Superior temporal gyrus (tissue), 1 donor: Measurements from ENCODE around the gene FIGLA.
"Not testable (repeated sequence)": the region's sequence is repeated elsewhere in the genome, so short reads cannot be mapped to it uniquely, and the experiment has no call there.

Experiments used
- DNase-seq: peaks from one replicate; pipeline ENCODE4 v3.0.0-alpha.2; 2016; ENCODE audit errors: extremely low spot score

FIGLA gene

GRCh38 chr2:70808983-70809958 lies 18.8 kb upstream of the FIGLA start:
- DNase-seq: no peak

- no peak for DNase-seq
Measured at GRCh38 chr2:70807828-70808118, 17.3 kb upstream of the FIGLA start.

- DNase-seq: no peak
Measured at GRCh38 chr2:70807102-70807827, 16.8 kb upstream of the FIGLA start.

- no peak for DNase-seq
Measured at GRCh38 chr2:70806620-70807019, 16.2 kb upstream of the FIGLA start.

- DNase-seq: no peak
Measured at GRCh38 chr2:70806013-70806412, 15.6 kb upstream of the FIGLA start.

GRCh38 chr2:70801607-70802263 lies 11.3 kb upstream of the FIGLA start:
- no peak for DNase-seq

GRCh38 chr2:70799706-70800105 lies 9.3 kb upstream of the FIGLA start:
- no peak for DNase-seq

- not testable (repeated sequence) for DNase-seq
Measured at GRCh38 chr2:70797996-70798395, 7.6 kb upstream of the FIGLA start.

- DNase-seq: no peak
Measured at GRCh38 chr2:70797506-70797905, 7.1 kb upstream of the FIGLA start.

GRCh38 chr2:70796262-70796661 lies 5.8 kb upstream of the FIGLA start:
- no peak for DNase-seq

GRCh38 chr2:70795164-70795995 lies 4.9 kb upstream of the FIGLA start:
- no peak for DNase-seq

GRCh38 chr2:70793450-70793849 lies 3.0 kb upstream of the FIGLA start:
- DNase-seq: no peak

- DNase-seq: peak; percentile 85
Measured at GRCh38 chr2:70789304-70790135, 923 bp downstream of the FIGLA start.

- peak; percentile 82 for DNase-seq
Measured at GRCh38 chr2:70785137-70785911, 5.1 kb downstream of the FIGLA start.

- no peak for DNase-seq
Measured at GRCh38 chr2:70784320-70784719, 6.1 kb downstream of the FIGLA start.

GRCh38 chr2:70779911-70780545 lies 10.4 kb downstream of the FIGLA start:
- DNase-seq: no peak

GRCh38 chr2:70779491-70779890 lies 11.0 kb downstream of the FIGLA start:
- no peak for DNase-seq

GRCh38 chr2:70778676-70779075 lies 11.8 kb downstream of the FIGLA start:
- no peak for DNase-seq

- no peak for DNase-seq
Measured at GRCh38 chr2:70777450-70777849, 13.0 kb downstream of the FIGLA start.
